Mesenchymal stem cell (in vitro differentiated cells and primary cell): Measurements from ENCODE around the gene XIST.

ENCODE experiments used
- DNase-seq: peaks from one replicate; pipeline ENCODE4 v3.0.0-alpha.2; 2013
- H2AFZ ChIP-seq: one replicate; pipeline ENCODE4 v1.6.1; 2013; ENCODE audit warnings: low read depth, mild to moderate bottlenecking, control low read depth, inconsistent platforms, low read length, moderate library complexity
- H2AK5ac ChIP-seq: 2 replicates; pipeline ENCODE4 v1.6.1; 2013; ENCODE audit warnings: low read length, moderate library complexity, mild to moderate bottlenecking, inconsistent platforms; ENCODE audit not compliant: severe bottlenecking
- H2BK120ac ChIP-seq: one replicate; pipeline ENCODE4 v1.6.1; 2013; ENCODE audit warnings: low read depth, mild to moderate bottlenecking, inconsistent platforms, low read length, moderate library complexity
- H2BK12ac ChIP-seq, 2 experiments: one replicate each; pipeline ENCODE4 v1.6.1; 2013; ENCODE audit warnings: inconsistent platforms in 2 of 2, low read length in 2 of 2, mild to moderate bottlenecking in 2 of 2, moderate library complexity in 2 of 2, control low read depth in 1 of 2
- H2BK15ac ChIP-seq: one replicate; pipeline ENCODE4 v1.6.1; 2013; ENCODE audit warnings: mild to moderate bottlenecking, low read depth, inconsistent platforms; ENCODE audit not compliant: poor library complexity, severe bottlenecking
- H2BK5ac ChIP-seq: 2 replicates; pipeline ENCODE4 v1.6.1; 2013; ENCODE audit warnings: low read depth, mild to moderate bottlenecking, low read length, control low read depth, inconsistent platforms; ENCODE audit not compliant: poor library complexity, severe bottlenecking
- H3K14ac ChIP-seq, 2 experiments: one replicate each; pipeline ENCODE4 v1.6.1; 2013; ENCODE audit warnings: inconsistent platforms in 2 of 2, low read length in 2 of 2, control low read depth in 1 of 2, mild to moderate bottlenecking in 1 of 2, moderate library complexity in 1 of 2
- H3K18ac ChIP-seq, 2 experiments: one replicate each; pipeline ENCODE4 v1.6.1; 2013; ENCODE audit warnings: inconsistent platforms in 2 of 2, low read length in 2 of 2, control low read depth in 1 of 2, low read depth in 1 of 2, mild to moderate bottlenecking in 1 of 2
- H3K23ac ChIP-seq, 2 experiments: one replicate each; pipeline ENCODE4 v1.6.1; 2013; ENCODE audit warnings: inconsistent platforms in 2 of 2, low read length in 2 of 2, mild to moderate bottlenecking in 2 of 2, moderate library complexity in 2 of 2, control low read depth in 1 of 2
- H3K27ac ChIP-seq: 2 replicates; pipeline ENCODE4 v1.5.1; 2013; ENCODE audit warnings: mild to moderate bottlenecking, moderate library complexity, low read length, control low read depth, inconsistent platforms; ENCODE audit not compliant: poor library complexity, severe bottlenecking
- H3K27me3 ChIP-seq, 2 experiments: 2 replicates each; pipeline versions ENCODE4 v1.6.1 to v1.7.0; 2013; ENCODE audit warnings: low read length in 2 of 2, mild to moderate bottlenecking in 2 of 2, moderate library complexity in 2 of 2, control low read depth in 1 of 2, inconsistent platforms in 1 of 2; ENCODE audit not compliant: control insufficient read depth in 1 of 2, insufficient read depth in 1 of 2
- H3K36me3 ChIP-seq, 2 experiments: 2 replicates each; pipeline versions ENCODE4 v1.6.1 to v1.7.0; 2013; ENCODE audit warnings: low read length in 2 of 2, control low read depth in 1 of 2, inconsistent platforms in 1 of 2, low read depth in 1 of 2, mild to moderate bottlenecking in 1 of 2; ENCODE audit not compliant: insufficient read depth in 2 of 2, control insufficient read depth in 1 of 2
- H3K4ac ChIP-seq, 2 experiments: one replicate each; pipeline ENCODE4 v1.6.1; 2013; ENCODE audit warnings: inconsistent platforms in 2 of 2, low read length in 2 of 2, mild to moderate bottlenecking in 2 of 2, moderate library complexity in 2 of 2, control low read depth in 1 of 2, low read depth in 1 of 2
- H3K4me1 ChIP-seq: 2 replicates; pipeline ENCODE4 v1.6.1; 2013; ENCODE audit warnings: low read depth, low read length, control low read depth; ENCODE audit not compliant: control insufficient read depth, insufficient read depth
- H3K4me2 ChIP-seq: 2 replicates; pipeline ENCODE4 v1.6.1; 2013; ENCODE audit warnings: low read length, mild to moderate bottlenecking, inconsistent platforms; ENCODE audit not compliant: poor library complexity, severe bottlenecking
- H3K4me3 ChIP-seq, 2 experiments: 2 replicates each; pipeline versions ENCODE4 v1.5.1 to v1.7.0; 2013; ENCODE audit warnings: low read length in 2 of 2, mild to moderate bottlenecking in 2 of 2, control low read depth in 1 of 2, low read depth in 1 of 2; ENCODE audit not compliant: insufficient read depth in 1 of 2
- H3K79me1 ChIP-seq: replicated peaks from 2 replicates; pipeline ENCODE4 v1.6.1; 2013; ENCODE audit warnings: mild to moderate bottlenecking, control low read depth, low read length, inconsistent platforms; ENCODE audit not compliant: poor library complexity, severe bottlenecking
- H3K9ac ChIP-seq: 2 replicates; pipeline ENCODE4 v1.7.0; 2013; ENCODE audit warnings: mild to moderate bottlenecking, low read length, moderate library complexity
- H3K9me3 ChIP-seq: 2 replicates; pipeline ENCODE4 v1.7.0; 2013; ENCODE audit warnings: mild to moderate bottlenecking, low read length; ENCODE audit not compliant: control insufficient read depth
- H4K8ac ChIP-seq: one replicate; pipeline ENCODE4 v1.6.1; 2013; ENCODE audit warnings: inconsistent platforms, mild to moderate bottlenecking, low read length, moderate library complexity
- H4K91ac ChIP-seq: one replicate; pipeline ENCODE4 v1.6.1; 2013; ENCODE audit warnings: mild to moderate bottlenecking, low read length, inconsistent platforms
- WGBS: methylation state at CpG from one replicate; pipeline ENCODE4 v1.1.7; 2013; ENCODE audit warnings: mixed read lengths; 5-methylcytosine and 5-hydroxymethylcytosine counted together

XIST gene

GRCh38 chrX:73830489-73831414, 21.8 kb downstream of the XIST start:
- Histone ChIP-seq H2AK5ac (no peak overlapping the region), H3K9ac (no peak overlapping the region), H2AFZ (no peak overlapping the region), H3K36me3 (peaks cover 0 to 86% of the 10 kb centered on the region in 2 experiments), H4K91ac (no peak overlapping the region), H3K9me3 (no peaks in the 10 kb centered on the region), H3K4me3 (no peak overlapping the region), H3K4me1 (no peaks in the 10 kb centered on the region), H3K4me2 (no peak overlapping the region), H3K27me3 (no peaks in the 10 kb centered on the region), H3K18ac (no peak overlapping the region), H3K79me1 (no peaks in the 10 kb centered on the region), H3K23ac (no peak overlapping the region), H2BK120ac (no peak overlapping the region), H3K14ac (no peak overlapping the region), H2BK5ac (no peak overlapping the region), H3K4ac (no peak overlapping the region), H2BK12ac (no peak overlapping the region), H4K8ac (no peak overlapping the region), H2BK15ac (no peak overlapping the region), H3K27ac (no peak overlapping the region)
- WGBS = 84% methylated on average over 4 of the region's 9 CpGs
- no peak for DNase-seq

- no peak for DNase-seq
- Histone ChIP-seq H3K9me3 (no peaks in the 10 kb centered on the region), H3K14ac (no peak overlapping the region), H3K18ac (no peak overlapping the region), H3K27me3 (no peaks in the 10 kb centered on the region), H2BK15ac (no peak overlapping the region), H4K91ac (no peak overlapping the region), H3K9ac (no peak overlapping the region), H2AFZ (no peak overlapping the region), H3K4me3 (no peak overlapping the region), H2BK12ac (no peak overlapping the region), H3K4me2 (no peak overlapping the region), H3K4me1 (no peaks in the 10 kb centered on the region), H3K23ac (no peak overlapping the region), H2BK5ac (no peak overlapping the region), H2AK5ac (no peak overlapping the region), H3K79me1 (no peaks in the 10 kb centered on the region), H3K27ac (no peak overlapping the region), H3K4ac (no peak overlapping the region), H3K36me3 (peaks cover 0 to 87% of the 10 kb centered on the region in 2 experiments), H4K8ac (no peak overlapping the region), H2BK120ac (no peak overlapping the region)
- 97% methylated on average over 4 of the region's 5 CpGs for WGBS
These were observed 22.5 kb downstream of the XIST start for GRCh38 chrX:73829890-73830466.

- H3K9ac ChIP-seq = no peak overlapping the region
- H3K14ac ChIP-seq = no peak overlapping the region
- no peaks in the 10 kb centered on the region for H3K9me3 ChIP-seq
- H2AFZ ChIP-seq = no peak overlapping the region
- no peak overlapping the region for H3K18ac ChIP-seq
- no peak overlapping the region for H3K4me2 ChIP-seq
- H4K91ac ChIP-seq = no peak overlapping the region
- no peaks in the 10 kb centered on the region for H3K27me3 ChIP-seq
- H2BK15ac ChIP-seq = no peak overlapping the region
- H3K27ac ChIP-seq = no peak overlapping the region
- H3K4me3 ChIP-seq = no peak overlapping the region
- no peaks in the 10 kb centered on the region for H3K79me1 ChIP-seq
- H2AK5ac ChIP-seq = no peak overlapping the region
- peaks cover 0 to 89% of the 10 kb centered on the region in 2 experiments for H3K36me3 ChIP-seq
- H3K4me1 ChIP-seq = no peaks in the 10 kb centered on the region
- no peak overlapping the region for H3K4ac ChIP-seq
- no peak overlapping the region for H2BK12ac ChIP-seq
- H3K23ac ChIP-seq = no peak overlapping the region
- no peak overlapping the region for H2BK5ac ChIP-seq
- DNase-seq = no peak
- no peak overlapping the region for H2BK120ac ChIP-seq
- 83% methylated on average over 1 of the region's 2 CpGs for WGBS
- no peak overlapping the region for H4K8ac ChIP-seq
These were observed 24.3 kb downstream of the XIST start for GRCh38 chrX:73828080-73828720.

GRCh38 chrX:73827406-73827805, 25.1 kb downstream of the XIST start:
- WGBS = 85% methylated on average over 4 of the region's 4 CpGs
- Histone ChIP-seq H3K4ac (no peak overlapping the region), H2BK120ac (no peak overlapping the region), H3K4me3 (no peak overlapping the region), H3K9me3 (no peaks in the 10 kb centered on the region), H3K36me3 (peaks cover 0 to 85% of the 10 kb centered on the region in 2 experiments), H3K18ac (no peak overlapping the region), H4K91ac (no peak overlapping the region), H3K9ac (no peak overlapping the region), H3K27me3 (no peaks in the 10 kb centered on the region), H2BK12ac (no peak overlapping the region), H2AK5ac (no peak overlapping the region), H3K4me2 (no peak overlapping the region), H2BK5ac (no peak overlapping the region), H3K4me1 (no peaks in the 10 kb centered on the region), H3K14ac (no peak overlapping the region), H4K8ac (no peak overlapping the region), H3K79me1 (no peaks in the 10 kb centered on the region), H2AFZ (no peak overlapping the region), H3K27ac (no peak overlapping the region), H3K23ac (no peak overlapping the region), H2BK15ac (no peak overlapping the region)
- no peak for DNase-seq
